K562 (cell line): ENCODE results near the gene PROKR1. TPM values are rescaled to one million over a fixed set of nuclear protein-coding genes. Genes with fewer than 3 reads are reported as not detected.
A peak's percentile ranks its signal among the peaks of the same experiment; 100 is the strongest.

Experiments
- CBX3 ChIP-seq, 2 experiments: IDR thresholded peaks; 1 replicate in 1 of 2; 2 replicates in 1 of 2; pipeline ENCODE4 v1.6.1; 2012; ENCODE audit warnings: inconsistent platforms in 2 of 2, low read length in 2 of 2, borderline replicate concordance in 1 of 2, control low read depth in 1 of 2
- CREB1 ChIP-seq, 2 experiments: sonication (generic) in 1 of 2; formaldehyde crosslinking in 1 of 2; IDR thresholded peaks; 2 replicates each; pipeline versions ENCODE4 v1.6.1 to v1.8.0; 2012 to 2022; ENCODE audit warnings: inconsistent platforms in 1 of 2, mild to moderate bottlenecking in 1 of 2, missing genetic modification reagents in 1 of 2, moderate library complexity in 1 of 2
- EHMT2 ChIP-seq: fragments of 450-650 bp; IDR thresholded peaks from 2 replicates; pipeline ENCODE4 v1.6.1; 2018; ENCODE audit warnings: antibody characterized with exemption
- HMG20B ChIP-seq: fragments of 250-450 bp; sonication (Bioruptor Pico); IDR thresholded peaks from 2 replicates; pipeline ENCODE4 v1.5.0; 2021; ENCODE audit warnings: mild to moderate bottlenecking
- HNRNPK ChIP-seq: fragments of 200-400 bp; formaldehyde crosslinking; IDR thresholded peaks from one replicate; pipeline ENCODE4 v1.6.1; 2018; ENCODE audit warnings: mild to moderate bottlenecking, low read depth, low read length; ENCODE audit not compliant: poor library complexity, severe bottlenecking
- KAT2B ChIP-seq: IDR thresholded peaks from one replicate; pipeline ENCODE4 v1.6.1; 2012; ENCODE audit warnings: low read depth, mild to moderate bottlenecking, control low read depth, inconsistent platforms, low read length, moderate library complexity
- MBD2 ChIP-seq: sonication (generic); IDR thresholded peaks from 2 replicates; pipeline ENCODE4 v1.6.1; 2016; ENCODE audit warnings: low read depth, borderline replicate concordance
- NONO ChIP-seq, 2 experiments: fragments of 200-400 bp in 1 of 2; fragments of 450-650 bp in 1 of 2; formaldehyde crosslinking in 1 of 2; IDR thresholded peaks; 2 replicates each; pipeline ENCODE4 v1.6.1; 2017; ENCODE audit warnings: low read depth in 2 of 2, mild to moderate bottlenecking in 2 of 2, moderate library complexity in 2 of 2, low read length in 1 of 2
- PHF21A ChIP-seq: fragments of 450-650 bp; IDR thresholded peaks from 2 replicates; pipeline ENCODE4 v1.6.1; 2017; ENCODE audit warnings: low read depth, borderline replicate concordance
- PHF8 ChIP-seq: fragments of 200-600 bp; sonication (generic); IDR thresholded peaks from 2 replicates; pipeline ENCODE4 v1.6.1; 2012; ENCODE audit warnings: mixed run types, mild to moderate bottlenecking, inconsistent platforms, low read length, moderate library complexity, borderline replicate concordance
- PML ChIP-seq: IDR thresholded peaks from 2 replicates; pipeline ENCODE4 v1.6.1; 2012; ENCODE audit warnings: low read length, inconsistent platforms
- RBFOX2 ChIP-seq: fragments of 200-400 bp; formaldehyde crosslinking; IDR thresholded peaks from 2 replicates; pipeline ENCODE4 v1.6.1; 2017; ENCODE audit warnings: low read depth, mild to moderate bottlenecking, low read length, moderate library complexity
- RBM22 ChIP-seq: fragments of 200-400 bp; formaldehyde crosslinking; IDR thresholded peaks from 2 replicates; pipeline ENCODE4 v1.6.1; 2018; ENCODE audit warnings: low read length, low read depth; ENCODE audit not compliant: poor library complexity, severe bottlenecking
- SRF ChIP-seq, 2 experiments: fragments of 250-450, 450-650 bp in 1 of 2; sonication (Bioruptor Pico) in 1 of 2; sonication (generic) in 1 of 2; formaldehyde crosslinking; IDR thresholded peaks; 2 replicates each; pipeline versions ENCODE4 v1.5.0 to v1.5.1; 2020 to 2022; ENCODE audit warnings: mild to moderate bottlenecking in 1 of 2, missing genetic modification reagents in 1 of 2
- SRSF7 ChIP-seq: fragments of 200-400 bp; formaldehyde crosslinking; optimal IDR thresholded peaks from 2 replicates; pipeline ENCODE3; 2017; ENCODE audit warnings: mild to moderate bottlenecking, low read depth, low read length
- TRIM28 ChIP-seq: fragments of 450-650 bp; IDR thresholded peaks from 2 replicates; pipeline ENCODE4 v1.6.1; 2017
- ZFX ChIP-seq: sonication (generic); formaldehyde crosslinking; IDR thresholded peaks from 2 replicates; pipeline ENCODE4 v1.8.0; 2022; ENCODE audit warnings: mild to moderate bottlenecking, missing genetic modification reagents, moderate library complexity
- ZNF133 ChIP-seq: fragments of 250-450 bp; sonication (Bioruptor Pico); IDR thresholded peaks from 2 replicates; pipeline ENCODE4 v1.4.0; 2020; ENCODE audit warnings: mild to moderate bottlenecking
- ZNF224 ChIP-seq: sonication (generic); formaldehyde crosslinking; IDR thresholded peaks from 2 replicates; pipeline ENCODE4 v1.8.0; 2022; ENCODE audit warnings: mild to moderate bottlenecking, missing genetic modification reagents
- ZNF551 ChIP-seq: fragments of 250-450 bp; sonication (Bioruptor Pico); IDR thresholded peaks from 2 replicates; pipeline ENCODE4 v1.5.0; 2021; ENCODE audit warnings: mild to moderate bottlenecking, moderate library complexity
- ZNF76 ChIP-seq: fragments of 250-450 bp; sonication (Bioruptor Pico); IDR thresholded peaks from 2 replicates; pipeline ENCODE4 v1.4.0; 2020; ENCODE audit warnings: mild to moderate bottlenecking, moderate library complexity, borderline replicate concordance
- polyA plus RNA-seq, 8 experiments: library from polyadenylated mRNA; depleted of rRNA in 4 of 8; stranded (reverse) in 5 of 8; unstranded in 3 of 8; fragments of >200 nt; fragmentation: Nextera tagmentation in 2 of 8; fragmentation: Illumina TruSeq in 1 of 8; extraction: Ambion mirVana in 2 of 8; extraction: Trizol in 1 of 8; gene quantifications; 2 replicates each; pipeline versions ENCODE4 v1.2.1 to v1.2.3, GENCODE V29; 2011 to 2014; ENCODE audit warnings: inconsistent platforms in 1 of 8, missing spikeins in 1 of 8
- total RNA-seq, 7 experiments: library from RNA; depleted of rRNA in 6 of 7; stranded (reverse); fragments of >200 nt in 6 of 7; fragmentation: Illumina TruSeq in 2 of 7; extraction: Trizol in 2 of 7; gene quantifications; 2 replicates each; pipeline versions ENCODE4 v1.2.1 to v1.2.3, GENCODE V29; 2011 to 2021; ENCODE audit warnings: low replicate concordance in 1 of 7
- TF ChIP-seq, protein P1 (sequence below): fragments of 250-450 bp; sonication (Bioruptor Pico); IDR thresholded peaks from 2 replicates; pipeline ENCODE4 v1.5.0; 2020; ENCODE audit warnings: mild to moderate bottlenecking, borderline replicate concordance
- TF ChIP-seq, protein P2 (sequence below): sonication (generic); IDR thresholded peaks from 2 replicates; pipeline ENCODE4 v1.6.1; 2016
- TF ChIP-seq, protein P3 (sequence below): fragments of 250-450 bp; sonication (Bioruptor Pico); IDR thresholded peaks from 2 replicates; pipeline ENCODE4 v1.4.0; 2020; ENCODE audit warnings: mild to moderate bottlenecking

Gene PROKR1
- total and polyA plus RNA-seq, 9 of the 15 experiments (the other 6 are each of a cell fraction or from before 2014, with no cell fraction given), result 0.01 to 0.18 (median 0.09) TPM; not detected in 1

DNA sequence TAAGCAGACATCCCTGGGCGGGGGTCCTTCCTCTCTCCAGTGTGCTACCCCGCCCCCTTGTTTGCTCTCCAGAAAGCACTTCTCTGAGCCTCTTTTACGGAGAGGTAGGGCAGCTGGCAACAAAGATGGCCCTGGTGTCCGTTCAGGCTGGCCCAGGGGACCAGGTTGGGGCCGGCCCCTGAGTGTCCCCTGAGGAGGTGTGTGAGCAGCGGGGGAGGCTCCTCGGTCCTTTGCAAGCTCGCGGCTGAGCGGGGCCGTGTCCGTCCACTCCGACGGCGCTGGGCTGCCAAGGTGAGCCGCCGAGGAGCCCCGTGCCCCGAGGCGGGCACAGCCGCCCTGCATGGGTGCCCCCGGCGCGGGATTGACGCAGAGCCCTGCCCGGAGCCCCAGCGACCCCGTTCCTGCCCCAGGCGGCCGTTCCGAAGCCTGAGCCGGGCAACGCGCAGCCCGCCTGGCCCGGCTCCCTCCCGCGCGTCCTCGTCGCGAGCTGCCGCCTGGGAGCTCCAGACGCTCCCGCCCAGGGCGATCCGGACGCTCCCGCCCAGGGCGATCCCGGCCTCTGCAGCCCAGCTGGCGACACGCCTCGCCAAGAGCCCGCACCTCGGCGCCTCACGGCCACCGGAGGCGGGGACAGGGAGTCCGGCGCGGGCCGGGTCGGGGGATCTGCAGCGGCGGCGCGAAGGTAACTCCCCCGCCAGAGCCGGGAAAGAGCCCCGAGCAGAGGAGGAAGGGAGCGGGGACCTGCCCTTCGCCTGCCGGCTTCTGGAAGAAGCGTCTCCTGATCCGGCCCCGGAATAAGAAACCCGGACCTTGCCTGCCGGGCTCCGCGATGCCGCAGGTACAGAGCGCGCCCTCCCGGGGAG lies at the start of gene PROKR1 (continued):
- no peak for TF ChIP-seq PML
- TF ChIP-seq PHF8, result peak; percentile 15; the same call in 1 of the 2 replicates
- TF ChIP-seq, protein P1, sequence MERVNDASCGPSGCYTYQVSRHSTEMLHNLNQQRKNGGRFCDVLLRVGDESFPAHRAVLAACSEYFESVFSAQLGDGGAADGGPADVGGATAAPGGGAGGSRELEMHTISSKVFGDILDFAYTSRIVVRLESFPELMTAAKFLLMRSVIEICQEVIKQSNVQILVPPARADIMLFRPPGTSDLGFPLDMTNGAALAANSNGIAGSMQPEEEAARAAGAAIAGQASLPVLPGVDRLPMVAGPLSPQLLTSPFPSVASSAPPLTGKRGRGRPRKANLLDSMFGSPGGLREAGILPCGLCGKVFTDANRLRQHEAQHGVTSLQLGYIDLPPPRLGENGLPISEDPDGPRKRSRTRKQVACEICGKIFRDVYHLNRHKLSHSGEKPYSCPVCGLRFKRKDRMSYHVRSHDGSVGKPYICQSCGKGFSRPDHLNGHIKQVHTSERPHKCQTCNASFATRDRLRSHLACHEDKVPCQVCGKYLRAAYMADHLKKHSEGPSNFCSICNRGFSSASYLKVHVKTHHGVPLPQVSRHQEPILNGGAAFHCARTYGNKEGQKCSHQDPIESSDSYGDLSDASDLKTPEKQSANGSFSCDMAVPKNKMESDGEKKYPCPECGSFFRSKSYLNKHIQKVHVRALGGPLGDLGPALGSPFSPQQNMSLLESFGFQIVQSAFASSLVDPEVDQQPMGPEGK (CRISPR knock-in tag), result no peak
- TF ChIP-seq ZNF133 (CRISPR knock-in tag), result no peak
- TF ChIP-seq TRIM28, result no peak
- no peak for TF ChIP-seq CREB1 (IDR thresholded peaks at IDR 0.05)
- TF ChIP-seq CREB1 (CRISPR knock-in tag; IDR thresholded peaks at IDR 0.05), result no peak
- no peak for TF ChIP-seq ZNF551 (CRISPR knock-in tag)
- TF ChIP-seq KAT2B, result no peak
- peak; percentile 60 for TF ChIP-seq RBFOX2
- TF ChIP-seq HNRNPK, result peak; percentile 50
- no peak for TF ChIP-seq MBD2
- TF ChIP-seq ZFX (CRISPR knock-in tag), result peak; percentile 57; the same call in 1 of the 2 replicates
- TF ChIP-seq PHF21A, result no peak
- no peak for TF ChIP-seq SRF (CRISPR knock-in tag; IDR thresholded peaks at IDR 0.05)
- TF ChIP-seq SRSF7, result no peak
- no peak for TF ChIP-seq CBX3 (IDR thresholded peaks at IDR 0.05; ENCODE audit: borderline replicate concordance in 1 of 2, low read length in 2 of 2)
- TF ChIP-seq, protein P2, sequence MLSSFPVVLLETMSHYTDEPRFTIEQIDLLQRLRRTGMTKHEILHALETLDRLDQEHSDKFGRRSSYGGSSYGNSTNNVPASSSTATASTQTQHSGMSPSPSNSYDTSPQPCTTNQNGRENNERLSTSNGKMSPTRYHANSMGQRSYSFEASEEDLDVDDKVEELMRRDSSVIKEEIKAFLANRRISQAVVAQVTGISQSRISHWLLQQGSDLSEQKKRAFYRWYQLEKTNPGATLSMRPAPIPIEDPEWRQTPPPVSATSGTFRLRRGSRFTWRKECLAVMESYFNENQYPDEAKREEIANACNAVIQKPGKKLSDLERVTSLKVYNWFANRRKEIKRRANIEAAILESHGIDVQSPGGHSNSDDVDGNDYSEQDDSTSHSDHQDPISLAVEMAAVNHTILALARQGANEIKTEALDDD, result no peak
- TF ChIP-seq RBM22, result peak; percentile 22
- no peak for TF ChIP-seq ZNF224
- no peak for TF ChIP-seq NONO (IDR thresholded peaks at IDR 0.05; ENCODE audit: low read depth in 2 of 2, low read length in 1 of 2)
- no peak for TF ChIP-seq EHMT2
- no peak for TF ChIP-seq ZNF76 (CRISPR knock-in tag)
- TF ChIP-seq, protein P3, sequence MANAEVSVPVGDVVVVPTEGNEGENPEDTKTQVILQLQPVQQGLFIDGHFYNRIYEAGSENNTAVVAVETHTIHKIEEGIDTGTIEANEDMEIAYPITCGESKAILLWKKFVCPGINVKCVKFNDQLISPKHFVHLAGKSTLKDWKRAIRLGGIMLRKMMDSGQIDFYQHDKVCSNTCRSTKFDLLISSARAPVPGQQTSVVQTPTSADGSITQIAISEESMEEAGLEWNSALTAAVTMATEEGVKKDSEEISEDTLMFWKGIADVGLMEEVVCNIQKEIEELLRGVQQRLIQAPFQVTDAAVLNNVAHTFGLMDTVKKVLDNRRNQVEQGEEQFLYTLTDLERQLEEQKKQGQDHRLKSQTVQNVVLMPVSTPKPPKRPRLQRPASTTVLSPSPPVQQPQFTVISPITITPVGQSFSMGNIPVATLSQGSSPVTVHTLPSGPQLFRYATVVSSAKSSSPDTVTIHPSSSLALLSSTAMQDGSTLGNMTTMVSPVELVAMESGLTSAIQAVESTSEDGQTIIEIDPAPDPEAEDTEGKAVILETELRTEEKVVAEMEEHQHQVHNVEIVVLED (CRISPR knock-in tag), result no peak
- TF ChIP-seq HMG20B (CRISPR knock-in tag), result no peak
